GM23248 (cell line): Measurements from ENCODE around the gene FOXO1.

Experiments
- EZH2 ChIP-seq: fragments of 200-600 bp; sonication (generic); IDR thresholded peaks from 2 replicates; pipeline ENCODE4 v1.6.1; 2018; ENCODE audit warnings: antibody characterized with exemption, mild to moderate bottlenecking; ENCODE audit not compliant: insufficient read depth, poor library complexity, severe bottlenecking
- EZH2phosphoT487 ChIP-seq: fragments of 200-600 bp; sonication (generic); IDR thresholded peaks from 2 replicates; pipeline ENCODE4 v1.6.1; 2018; ENCODE audit warnings: antibody characterized with exemption, moderate library complexity, mild to moderate bottlenecking, low read depth; ENCODE audit not compliant: insufficient read depth

- no peak for TF ChIP-seq EZH2
- no peak for TF ChIP-seq EZH2phosphoT487
Measured at GRCh38 chr13:40640202-40640601, 26.2 kb downstream of the FOXO1 start.
